Measurements from ENCODE around the gene KRTAP1-4.

GRCh38 chr17:40986920-40987319 lies 43.1 kb downstream of the KRTAP1-4 start:
- TF ChIP-seq EZH2 (IDR thresholded peaks at IDR 0.05; ENCODE audit: low read length, unreplicated experiment) (no peak), CTCF (conservative IDR thresholded peaks at IDR 0.05; ENCODE audit: low read depth, low read length) (no peak)
